WTC11 (cell line): ENCODE data around the gene RPS16. TPM values are rescaled to one million over a fixed set of nuclear protein-coding genes. Genes with fewer than 3 reads are reported as not detected.

Source experiments
- ATAC-seq: fragments of 200-7000 bp; cut with Tn5 transposase; 2 replicates; pipeline ENCODE4 v1.10.0; 2021; ENCODE audit warnings: mild to moderate bottlenecking, moderate library complexity
- CTCF ChIA-PET: fragments of 300-600 bp; sonication (Branson Sonifier 250); formaldehyde crosslinking; loops from one replicate; lab custom pipeline; 2021; ENCODE audit warnings: antibody characterized with exemption; lab: Charles Lee
- POLR2A ChIA-PET: fragments of 350-600 bp; sonication (Branson Sonifier 250); formaldehyde crosslinking; loops from one replicate; lab custom pipeline; 2021; ENCODE audit warnings: antibody characterized with exemption; lab: Charles Lee
- DNase-seq: peaks from one replicate; pipeline ENCODE4 v3.0.0; 2021; ENCODE audit warnings: low spot score
- H3K27ac Mint-ChIP-seq: 2 replicates; pipeline ENCODE4 v1.8.0; 2021; ENCODE audit warnings: mixed read lengths
- H3K27me3 Mint-ChIP-seq: 2 replicates; pipeline ENCODE4 v1.8.0; 2021; ENCODE audit warnings: low read depth, mild to moderate bottlenecking, moderate library complexity, mixed read lengths
- H3K36me3 Mint-ChIP-seq: 2 replicates; pipeline ENCODE4 v1.8.0; 2021; ENCODE audit warnings: mixed read lengths
- H3K4me1 Mint-ChIP-seq: 2 replicates; pipeline ENCODE4 v1.8.0; 2022; ENCODE audit warnings: mixed read lengths
- H3K4me3 Mint-ChIP-seq: 2 replicates; pipeline ENCODE4 v1.8.0; 2021; ENCODE audit warnings: mild to moderate bottlenecking, moderate library complexity, mixed read lengths
- H3K9me3 Mint-ChIP-seq: 2 replicates; pipeline ENCODE4 v1.8.0; 2021; ENCODE audit warnings: mixed read lengths
- CREB1 ChIP-seq: sonication (generic); formaldehyde crosslinking; IDR thresholded peaks from 2 replicates; pipeline ENCODE4 v1.8.0; 2023; ENCODE audit warnings: mild to moderate bottlenecking, missing genetic modification reagents
- HMGA2 ChIP-seq: fragments of 250-450 bp; sonication (Bioruptor Pico); IDR thresholded peaks from 2 replicates; pipeline ENCODE4 v1.4.0; 2021; ENCODE audit warnings: mild to moderate bottlenecking, moderate library complexity
- NFE2L1 ChIP-seq: sonication (generic); formaldehyde crosslinking; IDR thresholded peaks from 2 replicates; pipeline ENCODE4 v1.8.1; 2023; ENCODE audit warnings: missing genetic modification reagents
- NR1H2 ChIP-seq: sonication (generic); formaldehyde crosslinking; IDR thresholded peaks from 2 replicates; pipeline ENCODE4 v1.9.0; 2021; ENCODE audit warnings: mild to moderate bottlenecking, moderate library complexity, missing genetic modification reagents
- SP1 ChIP-seq: sonication (generic); formaldehyde crosslinking; conservative IDR thresholded peaks from 2 replicates; pipeline ENCODE4 v1.8.1; 2022; ENCODE audit warnings: missing genetic modification reagents
- TP53 ChIP-seq: sonication (generic); formaldehyde crosslinking; IDR thresholded peaks from 2 replicates; pipeline ENCODE4 v1.8.1; 2023; ENCODE audit warnings: mild to moderate bottlenecking, missing genetic modification reagents
- ZBTB21 ChIP-seq: sonication (generic); formaldehyde crosslinking; IDR thresholded peaks from 2 replicates; pipeline ENCODE4 v1.8.1; 2023; ENCODE audit warnings: mild to moderate bottlenecking, missing genetic modification reagents, borderline replicate concordance
- ZNF317 ChIP-seq: sonication (generic); formaldehyde crosslinking; IDR thresholded peaks from 2 replicates; pipeline ENCODE4 v1.8.1; 2023; ENCODE audit warnings: low read depth, mild to moderate bottlenecking, moderate library complexity, missing genetic modification reagents, borderline replicate concordance
- ZNF396 ChIP-seq: fragments of 250-450 bp; sonication (Bioruptor Pico); IDR thresholded peaks from 2 replicates; pipeline ENCODE4 v1.8.0; 2021; ENCODE audit warnings: mild to moderate bottlenecking, moderate library complexity, borderline replicate concordance
- total RNA-seq: library from RNA; stranded (reverse); gene quantifications from 3 replicates; pipeline ENCODE4 v1.2.3, GENCODE V29; 2021
- TF ChIP-seq, protein P1 (sequence below): sonication (generic); formaldehyde crosslinking; IDR thresholded peaks from 2 replicates; pipeline ENCODE4 v1.8.1; 2023; ENCODE audit warnings: mild to moderate bottlenecking, missing genetic modification reagents, moderate library complexity
- TF ChIP-seq, protein P2 (sequence below): sonication (generic); formaldehyde crosslinking; IDR thresholded peaks from 2 replicates; pipeline ENCODE4 v1.8.0; 2023; ENCODE audit warnings: mild to moderate bottlenecking, missing genetic modification reagents
- TF ChIP-seq, protein P3 (sequence below): sonication (generic); formaldehyde crosslinking; IDR thresholded peaks from 2 replicates; pipeline ENCODE4 v1.8.0; 2023; ENCODE audit warnings: missing genetic modification reagents, mild to moderate bottlenecking, borderline replicate concordance
- TF ChIP-seq, protein P4 (sequence below): sonication (generic); formaldehyde crosslinking; IDR thresholded peaks from 2 replicates; pipeline ENCODE4 v1.8.0; 2022; ENCODE audit warnings: mild to moderate bottlenecking, missing genetic modification reagents
- TF ChIP-seq, protein P5 (sequence below): sonication (generic); formaldehyde crosslinking; IDR thresholded peaks from 2 replicates; pipeline ENCODE4 v1.8.0; 2022; ENCODE audit warnings: mild to moderate bottlenecking, missing genetic modification reagents
- TF ChIP-seq, protein P6 (sequence below): sonication (generic); formaldehyde crosslinking; IDR thresholded peaks from 2 replicates; pipeline ENCODE4 v1.8.1; 2023; ENCODE audit warnings: mild to moderate bottlenecking, moderate library complexity, missing genetic modification reagents
- TF ChIP-seq, protein P7 (sequence below): fragments of 250-450 bp; sonication (Bioruptor Pico); conservative IDR thresholded peaks from 2 replicates; pipeline ENCODE4 v1.9.0; 2021; ENCODE audit warnings: mild to moderate bottlenecking
- TF ChIP-seq, protein P8 (sequence below): fragments of 250-450 bp; sonication (Bioruptor Pico); IDR thresholded peaks from 2 replicates; pipeline ENCODE4 v1.9.0; 2021; ENCODE audit warnings: moderate library complexity, mild to moderate bottlenecking, inconsistent platforms, borderline replicate concordance

The RPS16 gene
- total RNA-seq, 1 experiment from 2014 or later: 2,962 TPM

DNA sequence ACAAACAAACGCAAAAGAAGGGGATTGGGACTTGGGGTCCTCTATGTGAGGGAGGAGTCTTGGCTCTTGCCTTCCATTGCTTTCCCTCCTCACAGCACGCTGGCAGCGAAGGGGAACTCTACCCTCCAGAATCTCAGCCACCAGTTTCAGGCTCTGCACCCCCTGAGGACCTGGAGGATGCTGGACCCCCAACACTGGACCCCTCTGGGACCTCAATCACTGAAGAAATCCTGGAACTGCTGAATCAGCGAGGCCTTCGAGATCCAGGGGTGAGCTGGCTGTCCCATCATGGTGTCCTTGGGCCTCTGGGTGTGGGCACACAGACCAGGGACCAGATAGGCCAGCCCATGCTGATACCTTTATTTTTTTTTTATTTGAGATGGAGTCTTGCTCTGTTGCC, 13.7 kb downstream of the RPS16 start:
- ChIA-PET POLR2A (interaction anchor here (1.7 kb wide), 1 partner anchor 14 kb away, joined by 8 read pairs; the partner anchor contains the start of gene RPS16), CTCF (interaction anchor here (1.3 kb wide), 1 partner anchor 52 kb away, joined by 7 read pairs; no protein-coding TSS in a partner anchor)
- TF ChIP-seq, protein P1, sequence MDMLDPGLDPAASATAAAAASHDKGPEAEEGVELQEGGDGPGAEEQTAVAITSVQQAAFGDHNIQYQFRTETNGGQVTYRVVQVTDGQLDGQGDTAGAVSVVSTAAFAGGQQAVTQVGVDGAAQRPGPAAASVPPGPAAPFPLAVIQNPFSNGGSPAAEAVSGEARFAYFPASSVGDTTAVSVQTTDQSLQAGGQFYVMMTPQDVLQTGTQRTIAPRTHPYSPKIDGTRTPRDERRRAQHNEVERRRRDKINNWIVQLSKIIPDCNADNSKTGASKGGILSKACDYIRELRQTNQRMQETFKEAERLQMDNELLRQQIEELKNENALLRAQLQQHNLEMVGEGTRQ (CRISPR knock-in tag): no peak
- no peak for TF ChIP-seq ZNF396 (CRISPR knock-in tag)
- H3K27me3 Mint-ChIP-seq: no peaks in the 10 kb centered on the region
- DNase-seq: no peak
- H3K9me3 Mint-ChIP-seq: no peaks in the 10 kb centered on the region
- ATAC-seq: no peak
- H3K36me3 Mint-ChIP-seq: peaks cover 40% of the 10 kb centered on the region
- H3K27ac Mint-ChIP-seq: no peak overlapping the region
- no peak overlapping the region for H3K4me3 Mint-ChIP-seq
- 0 out of 2 replicates have a peak, but pooled peaks cover 4% of the 10 kb centered on the region for H3K4me1 Mint-ChIP-seq

DNA sequence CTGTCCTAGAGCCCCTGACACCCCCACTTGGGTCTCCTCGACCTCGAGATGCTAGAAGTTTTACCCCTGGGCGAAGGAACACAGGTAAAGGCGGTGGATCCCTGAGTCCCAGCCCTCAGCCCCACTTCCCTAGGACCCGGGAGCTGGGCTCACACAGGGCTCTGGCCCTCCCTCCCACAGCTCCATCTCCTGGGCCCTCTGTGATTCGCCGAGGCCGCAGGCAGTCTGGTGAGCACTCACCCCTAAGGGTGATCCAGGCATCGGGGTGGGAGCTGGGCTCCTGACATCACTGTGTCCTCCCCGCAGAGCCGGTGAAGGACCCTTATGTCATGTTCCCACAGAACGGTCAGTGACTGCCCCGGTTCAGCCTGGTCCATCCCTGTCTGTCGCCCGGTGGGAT, 15.0 kb downstream of the RPS16 start:
- ChIA-PET CTCF (interaction anchor here (1.3 to 2.1 kb wide), 2 partner anchors 23 to 53 kb away, joined by 5 to 7 read pairs; no protein-coding TSS in a partner anchor), POLR2A (interaction anchor here (1.7 to 2.1 kb wide), 2 partner anchors 15 to 20 kb away, joined by 4 to 8 read pairs; partner anchors contain the start of gene RPS16)
- ATAC-seq (no peak), DNase-seq (no peak)
- Mint-ChIP-seq H3K27ac (no peak overlapping the region), H3K4me3 (no peak overlapping the region), H3K4me1 (no peaks in the 10 kb centered on the region; the same call in 1 of the 2 replicates), H3K36me3 (peaks cover 40% of the 10 kb centered on the region), H3K9me3 (no peaks in the 10 kb centered on the region), H3K27me3 (no peaks in the 10 kb centered on the region)
- TF ChIP-seq, protein P2, sequence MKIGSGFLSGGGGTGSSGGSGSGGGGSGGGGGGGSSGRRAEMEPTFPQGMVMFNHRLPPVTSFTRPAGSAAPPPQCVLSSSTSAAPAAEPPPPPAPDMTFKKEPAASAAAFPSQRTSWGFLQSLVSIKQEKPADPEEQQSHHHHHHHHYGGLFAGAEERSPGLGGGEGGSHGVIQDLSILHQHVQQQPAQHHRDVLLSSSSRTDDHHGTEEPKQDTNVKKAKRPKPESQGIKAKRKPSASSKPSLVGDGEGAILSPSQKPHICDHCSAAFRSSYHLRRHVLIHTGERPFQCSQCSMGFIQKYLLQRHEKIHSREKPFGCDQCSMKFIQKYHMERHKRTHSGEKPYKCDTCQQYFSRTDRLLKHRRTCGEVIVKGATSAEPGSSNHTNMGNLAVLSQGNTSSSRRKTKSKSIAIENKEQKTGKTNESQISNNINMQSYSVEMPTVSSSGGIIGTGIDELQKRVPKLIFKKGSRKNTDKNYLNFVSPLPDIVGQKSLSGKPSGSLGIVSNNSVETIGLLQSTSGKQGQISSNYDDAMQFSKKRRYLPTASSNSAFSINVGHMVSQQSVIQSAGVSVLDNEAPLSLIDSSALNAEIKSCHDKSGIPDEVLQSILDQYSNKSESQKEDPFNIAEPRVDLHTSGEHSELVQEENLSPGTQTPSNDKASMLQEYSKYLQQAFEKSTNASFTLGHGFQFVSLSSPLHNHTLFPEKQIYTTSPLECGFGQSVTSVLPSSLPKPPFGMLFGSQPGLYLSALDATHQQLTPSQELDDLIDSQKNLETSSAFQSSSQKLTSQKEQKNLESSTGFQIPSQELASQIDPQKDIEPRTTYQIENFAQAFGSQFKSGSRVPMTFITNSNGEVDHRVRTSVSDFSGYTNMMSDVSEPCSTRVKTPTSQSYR (CRISPR knock-in tag): no peak
- TF ChIP-seq CREB1 (CRISPR knock-in tag) (no peak), HMGA2 (no peak), TP53 (CRISPR knock-in tag) (no peak), SP1 (CRISPR knock-in tag) (no peak), ZBTB21 (CRISPR knock-in tag) (no peak), NR1H2 (no peak), NFE2L1 (CRISPR knock-in tag) (no peak), ZNF317 (CRISPR knock-in tag) (no peak)
- TF ChIP-seq, protein P3, sequence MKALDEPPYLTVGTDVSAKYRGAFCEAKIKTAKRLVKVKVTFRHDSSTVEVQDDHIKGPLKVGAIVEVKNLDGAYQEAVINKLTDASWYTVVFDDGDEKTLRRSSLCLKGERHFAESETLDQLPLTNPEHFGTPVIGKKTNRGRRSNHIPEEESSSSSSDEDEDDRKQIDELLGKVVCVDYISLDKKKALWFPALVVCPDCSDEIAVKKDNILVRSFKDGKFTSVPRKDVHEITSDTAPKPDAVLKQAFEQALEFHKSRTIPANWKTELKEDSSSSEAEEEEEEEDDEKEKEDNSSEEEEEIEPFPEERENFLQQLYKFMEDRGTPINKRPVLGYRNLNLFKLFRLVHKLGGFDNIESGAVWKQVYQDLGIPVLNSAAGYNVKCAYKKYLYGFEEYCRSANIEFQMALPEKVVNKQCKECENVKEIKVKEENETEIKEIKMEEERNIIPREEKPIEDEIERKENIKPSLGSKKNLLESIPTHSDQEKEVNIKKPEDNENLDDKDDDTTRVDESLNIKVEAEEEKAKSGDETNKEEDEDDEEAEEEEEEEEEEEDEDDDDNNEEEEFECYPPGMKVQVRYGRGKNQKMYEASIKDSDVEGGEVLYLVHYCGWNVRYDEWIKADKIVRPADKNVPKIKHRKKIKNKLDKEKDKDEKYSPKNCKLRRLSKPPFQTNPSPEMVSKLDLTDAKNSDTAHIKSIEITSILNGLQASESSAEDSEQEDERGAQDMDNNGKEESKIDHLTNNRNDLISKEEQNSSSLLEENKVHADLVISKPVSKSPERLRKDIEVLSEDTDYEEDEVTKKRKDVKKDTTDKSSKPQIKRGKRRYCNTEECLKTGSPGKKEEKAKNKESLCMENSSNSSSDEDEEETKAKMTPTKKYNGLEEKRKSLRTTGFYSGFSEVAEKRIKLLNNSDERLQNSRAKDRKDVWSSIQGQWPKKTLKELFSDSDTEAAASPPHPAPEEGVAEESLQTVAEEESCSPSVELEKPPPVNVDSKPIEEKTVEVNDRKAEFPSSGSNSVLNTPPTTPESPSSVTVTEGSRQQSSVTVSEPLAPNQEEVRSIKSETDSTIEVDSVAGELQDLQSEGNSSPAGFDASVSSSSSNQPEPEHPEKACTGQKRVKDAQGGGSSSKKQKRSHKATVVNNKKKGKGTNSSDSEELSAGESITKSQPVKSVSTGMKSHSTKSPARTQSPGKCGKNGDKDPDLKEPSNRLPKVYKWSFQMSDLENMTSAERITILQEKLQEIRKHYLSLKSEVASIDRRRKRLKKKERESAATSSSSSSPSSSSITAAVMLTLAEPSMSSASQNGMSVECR (CRISPR knock-in tag): no peak
- TF ChIP-seq, protein P4, sequence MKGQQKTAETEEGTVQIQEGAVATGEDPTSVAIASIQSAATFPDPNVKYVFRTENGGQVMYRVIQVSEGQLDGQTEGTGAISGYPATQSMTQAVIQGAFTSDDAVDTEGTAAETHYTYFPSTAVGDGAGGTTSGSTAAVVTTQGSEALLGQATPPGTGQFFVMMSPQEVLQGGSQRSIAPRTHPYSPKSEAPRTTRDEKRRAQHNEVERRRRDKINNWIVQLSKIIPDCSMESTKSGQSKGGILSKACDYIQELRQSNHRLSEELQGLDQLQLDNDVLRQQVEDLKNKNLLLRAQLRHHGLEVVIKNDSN (CRISPR knock-in tag): no peak
- TF ChIP-seq, protein P5, sequence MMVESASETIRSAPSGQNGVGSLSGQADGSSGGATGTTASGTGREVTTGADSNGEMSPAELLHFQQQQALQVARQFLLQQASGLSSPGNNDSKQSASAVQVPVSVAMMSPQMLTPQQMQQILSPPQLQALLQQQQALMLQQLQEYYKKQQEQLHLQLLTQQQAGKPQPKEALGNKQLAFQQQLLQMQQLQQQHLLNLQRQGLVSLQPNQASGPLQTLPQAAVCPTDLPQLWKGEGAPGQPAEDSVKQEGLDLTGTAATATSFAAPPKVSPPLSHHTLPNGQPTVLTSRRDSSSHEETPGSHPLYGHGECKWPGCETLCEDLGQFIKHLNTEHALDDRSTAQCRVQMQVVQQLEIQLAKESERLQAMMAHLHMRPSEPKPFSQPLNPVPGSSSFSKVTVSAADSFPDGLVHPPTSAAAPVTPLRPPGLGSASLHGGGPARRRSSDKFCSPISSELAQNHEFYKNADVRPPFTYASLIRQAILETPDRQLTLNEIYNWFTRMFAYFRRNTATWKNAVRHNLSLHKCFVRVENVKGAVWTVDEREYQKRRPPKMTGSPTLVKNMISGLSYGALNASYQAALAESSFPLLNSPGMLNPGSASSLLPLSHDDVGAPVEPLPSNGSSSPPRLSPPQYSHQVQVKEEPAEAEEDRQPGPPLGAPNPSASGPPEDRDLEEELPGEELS (CRISPR knock-in tag): no peak
- TF ChIP-seq, protein P6, sequence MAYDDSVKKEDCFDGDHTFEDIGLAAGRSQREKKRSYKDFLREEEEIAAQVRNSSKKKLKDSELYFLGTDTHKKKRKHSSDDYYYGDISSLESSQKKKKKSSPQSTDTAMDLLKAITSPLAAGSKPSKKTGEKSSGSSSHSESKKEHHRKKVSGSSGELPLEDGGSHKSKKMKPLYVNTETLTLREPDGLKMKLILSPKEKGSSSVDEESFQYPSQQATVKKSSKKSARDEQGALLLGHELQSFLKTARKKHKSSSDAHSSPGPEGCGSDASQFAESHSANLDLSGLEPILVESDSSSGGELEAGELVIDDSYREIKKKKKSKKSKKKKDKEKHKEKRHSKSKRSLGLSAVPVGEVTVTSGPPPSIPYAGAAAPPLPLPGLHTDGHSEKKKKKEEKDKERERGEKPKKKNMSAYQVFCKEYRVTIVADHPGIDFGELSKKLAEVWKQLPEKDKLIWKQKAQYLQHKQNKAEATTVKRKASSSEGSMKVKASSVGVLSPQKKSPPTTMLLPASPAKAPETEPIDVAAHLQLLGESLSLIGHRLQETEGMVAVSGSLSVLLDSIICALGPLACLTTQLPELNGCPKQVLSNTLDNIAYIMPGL (CRISPR knock-in tag): no peak
- TF ChIP-seq, protein P7, sequence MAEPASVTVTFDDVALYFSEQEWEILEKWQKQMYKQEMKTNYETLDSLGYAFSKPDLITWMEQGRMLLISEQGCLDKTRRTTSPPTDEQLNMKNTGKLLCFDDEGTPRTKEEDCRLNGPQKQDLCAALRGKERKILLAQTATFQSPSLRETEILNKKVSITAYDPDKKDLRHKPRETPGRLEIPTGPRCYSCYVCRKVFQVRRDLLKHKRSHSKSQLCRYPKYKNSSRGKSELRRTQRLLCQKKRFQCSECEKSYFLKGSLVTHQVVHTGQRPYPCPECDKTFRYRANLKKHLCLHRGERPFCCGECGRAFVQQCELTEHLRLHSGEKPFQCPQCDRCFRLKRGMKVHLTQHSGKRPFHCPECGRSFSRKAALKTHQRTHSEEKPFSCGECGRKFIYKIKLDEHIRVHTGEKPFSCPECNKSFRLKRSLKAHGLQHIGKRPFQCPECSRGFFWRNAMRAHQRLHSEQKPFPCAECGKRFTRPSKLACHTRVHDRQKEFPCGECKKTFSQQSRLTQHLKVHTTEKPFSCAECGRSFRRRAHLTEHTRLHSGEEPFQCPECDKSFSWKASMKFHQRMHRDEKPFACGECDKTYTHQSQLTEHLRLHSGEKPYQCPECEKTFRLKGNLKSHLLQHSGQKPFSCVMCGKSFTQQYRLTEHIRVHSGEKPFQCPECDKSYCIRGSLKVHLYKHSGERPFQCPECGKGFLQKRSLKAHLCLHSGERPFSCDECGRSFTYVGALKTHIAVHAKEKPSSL (CRISPR knock-in tag): no peak
- TF ChIP-seq, protein P8, sequence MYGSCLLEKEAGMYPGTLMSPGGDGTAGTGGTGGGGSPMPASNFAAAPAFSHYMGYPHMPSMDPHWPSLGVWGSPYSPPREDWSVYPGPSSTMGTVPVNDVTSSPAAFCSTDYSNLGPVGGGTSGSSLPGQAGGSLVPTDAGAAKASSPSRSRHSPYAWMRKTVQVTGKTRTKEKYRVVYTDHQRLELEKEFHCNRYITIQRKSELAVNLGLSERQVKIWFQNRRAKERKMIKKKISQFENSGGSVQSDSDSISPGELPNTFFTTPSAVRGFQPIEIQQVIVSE (CRISPR knock-in tag): no peak
